DND-41 (cell line): ENCODE data around the gene NPIPA7.
"Not testable (repeated sequence)": the region's sequence is repeated elsewhere in the genome, so short reads cannot be mapped to it uniquely, and the experiment has no call there.

Experiments
- ATAC-seq: fragments of 200-7000 bp; cut with Tn5 transposase; 3 replicates; pipeline ENCODE4 v1.9.1; 2021; ENCODE audit warnings: low read depth; ENCODE audit not compliant: insufficient read depth
- DNase-seq: peaks from one replicate; pipeline ENCODE4 v3.0.0-alpha.2; 2020
- H2AFZ ChIP-seq: 2 replicates; pipeline ENCODE4 v1.6.0; 2012; ENCODE audit warnings: low read depth, low read length
- H3K27ac ChIP-seq: 2 replicates; pipeline ENCODE4 v1.5.1; 2012; ENCODE audit warnings: low read length, inconsistent platforms
- H3K27me3 ChIP-seq: fragments of 200-600 bp; sonication (generic); 2 replicates; pipeline ENCODE4 v1.6.0; 2012; ENCODE audit warnings: low read length, mild to moderate bottlenecking, inconsistent platforms; ENCODE audit not compliant: insufficient read depth, poor library complexity
- H3K36me3 ChIP-seq: 2 replicates; pipeline ENCODE4 v1.5.1; 2012; ENCODE audit warnings: low read length, inconsistent platforms; ENCODE audit not compliant: insufficient read depth
- H3K4me1 ChIP-seq: 2 replicates; pipeline ENCODE4 v1.5.1; 2012; ENCODE audit warnings: mild to moderate bottlenecking, low read length; ENCODE audit not compliant: insufficient read depth
- H3K4me2 ChIP-seq: 2 replicates; pipeline ENCODE4 v1.6.0; 2012; ENCODE audit warnings: mild to moderate bottlenecking, moderate library complexity, low read length, inconsistent platforms; ENCODE audit not compliant: insufficient read depth
- H3K4me3 ChIP-seq, 2 experiments: fragments of 200-600 bp in 1 of 2; shearing (Covaris generic) in 1 of 2; 2 replicates each; pipeline ENCODE4 v1.5.1; 2012 to 2016; ENCODE audit warnings: inconsistent platforms in 2 of 2, low read length in 2 of 2, mild to moderate bottlenecking in 2 of 2, low read depth in 1 of 2, moderate library complexity in 1 of 2
- H3K79me2 ChIP-seq: 2 replicates; pipeline ENCODE4 v1.6.0; 2012; ENCODE audit warnings: low read length, inconsistent platforms; ENCODE audit not compliant: insufficient read depth
- H3K9ac ChIP-seq: 2 replicates; pipeline ENCODE4 v1.6.0; 2012; ENCODE audit warnings: low read depth, mild to moderate bottlenecking, inconsistent platforms, low read length, moderate library complexity
- H3K9me3 ChIP-seq: 2 replicates; pipeline ENCODE4 v1.5.1; 2012; ENCODE audit warnings: low read length, moderate library complexity, mild to moderate bottlenecking, inconsistent platforms; ENCODE audit not compliant: insufficient read depth, severe bottlenecking
- H4K20me1 ChIP-seq: 2 replicates; pipeline ENCODE4 v1.6.0; 2012; ENCODE audit warnings: low read length; ENCODE audit not compliant: insufficient read depth

NPIPA7 gene

GRCh38 chr16:16431135-16431534 lies 52.2 kb downstream of the NPIPA7 start:
- not testable (repeated sequence) for H3K79me2 ChIP-seq, H3K36me3 ChIP-seq, H3K27ac ChIP-seq, H2AFZ ChIP-seq, H3K27me3 ChIP-seq, H3K4me3 ChIP-seq, H3K4me1 ChIP-seq, DNase-seq, H4K20me1 ChIP-seq, H3K9ac ChIP-seq, H3K4me2 ChIP-seq, H3K9me3 ChIP-seq, ATAC-seq

GRCh38 chr16:16434711-16435110 lies 55.8 kb downstream of the NPIPA7 start:
- not testable (repeated sequence) for H3K79me2 ChIP-seq, DNase-seq, H3K9ac ChIP-seq, H2AFZ ChIP-seq, H3K27me3 ChIP-seq, H3K4me3 ChIP-seq, H3K9me3 ChIP-seq, H3K4me1 ChIP-seq, H3K27ac ChIP-seq, H3K4me2 ChIP-seq, H3K36me3 ChIP-seq, ATAC-seq, H4K20me1 ChIP-seq

GRCh38 chr16:16441401-16441800 lies 62.5 kb downstream of the NPIPA7 start:
- not testable (repeated sequence) for H3K9me3 ChIP-seq, H2AFZ ChIP-seq, DNase-seq, H3K4me2 ChIP-seq, H4K20me1 ChIP-seq, H3K4me3 ChIP-seq, H3K79me2 ChIP-seq, ATAC-seq, H3K4me1 ChIP-seq, H3K27ac ChIP-seq, H3K9ac ChIP-seq, H3K36me3 ChIP-seq, H3K27me3 ChIP-seq
